IPS DF 19.7 (cell line): ENCODE measurements around the gene RFX4.

ENCODE experiments used
- DNase-seq: peaks from one replicate; pipeline ENCODE4 v3.0.0-alpha.2; 2013; ENCODE audit warnings: low read depth, low spot score

The RFX4 gene

DNA sequence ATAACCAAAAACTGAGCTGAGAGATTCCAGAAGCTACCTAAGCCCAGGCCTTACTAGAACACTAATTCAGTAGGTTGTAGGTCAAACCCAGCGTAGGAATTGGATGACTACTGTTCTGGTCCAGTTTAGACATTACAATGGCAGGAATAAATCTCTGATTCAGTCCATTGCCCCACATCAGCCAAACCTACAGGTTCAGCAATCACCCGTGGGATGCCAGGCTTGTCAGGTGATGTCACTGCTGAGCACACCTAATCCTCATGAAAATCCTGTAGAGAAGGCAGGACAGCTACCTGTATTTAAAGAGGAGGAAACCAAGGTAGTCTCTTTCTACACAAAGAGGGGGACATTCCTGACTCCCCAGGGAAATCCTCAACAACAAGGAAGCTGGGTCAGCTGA is 63.7 kb downstream of the RFX4 start:
- DNase-seq: no peak

DNA sequence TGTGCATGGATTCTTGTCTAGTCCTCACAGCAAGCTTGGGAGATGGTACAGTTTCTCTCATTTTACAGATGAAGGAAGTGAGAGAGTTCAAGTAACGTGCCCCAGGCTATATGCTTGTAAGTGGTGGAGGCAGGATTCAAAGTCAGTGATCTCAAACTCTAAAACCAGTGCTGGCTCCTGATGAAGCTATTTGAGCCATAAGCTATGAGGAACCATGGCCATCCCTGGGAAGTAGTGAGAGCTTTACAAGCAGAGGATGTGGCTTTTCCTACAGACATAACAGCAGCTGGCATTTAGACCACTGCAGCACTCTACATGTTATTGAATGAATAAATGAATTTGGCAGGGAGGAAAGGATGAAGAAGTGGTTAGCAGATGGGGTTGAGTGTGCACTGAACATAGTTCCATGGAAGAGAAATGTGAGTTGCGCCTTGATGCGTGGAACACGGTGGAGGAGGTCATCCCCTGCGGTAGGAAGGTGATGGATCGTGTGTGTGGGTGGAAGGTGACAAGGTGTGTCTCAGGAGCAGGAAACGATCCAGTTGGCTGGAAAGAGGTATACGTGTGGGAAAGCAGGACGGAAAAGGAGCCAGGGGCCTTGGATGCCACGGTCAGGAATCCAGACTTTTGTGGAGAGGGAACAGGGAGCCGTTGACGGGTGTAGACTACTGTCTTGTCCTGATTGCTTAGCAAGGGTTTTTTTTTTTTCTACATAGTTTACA is 65.2 kb downstream of the RFX4 start:
- DNase-seq: no peak

DNA sequence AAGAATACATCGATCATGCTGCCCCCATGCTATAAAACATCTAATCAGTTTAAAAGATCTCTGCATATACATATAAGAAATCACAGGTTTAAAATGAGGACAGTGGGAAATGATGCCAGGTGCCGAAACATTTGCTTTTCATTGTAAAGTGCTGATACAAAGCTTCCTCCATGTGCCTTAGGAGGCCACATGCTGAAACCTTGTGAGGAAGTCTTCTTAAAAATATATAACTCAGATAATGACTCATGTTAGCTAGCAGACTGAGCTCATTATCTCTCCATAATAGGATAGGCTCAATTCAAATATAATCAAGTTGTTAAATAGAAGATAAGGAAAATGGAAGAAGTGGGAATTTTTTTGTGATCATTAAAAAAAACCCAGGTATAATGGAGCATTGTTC is 65.9 kb downstream of the RFX4 start:
- DNase-seq: no peak

DNA sequence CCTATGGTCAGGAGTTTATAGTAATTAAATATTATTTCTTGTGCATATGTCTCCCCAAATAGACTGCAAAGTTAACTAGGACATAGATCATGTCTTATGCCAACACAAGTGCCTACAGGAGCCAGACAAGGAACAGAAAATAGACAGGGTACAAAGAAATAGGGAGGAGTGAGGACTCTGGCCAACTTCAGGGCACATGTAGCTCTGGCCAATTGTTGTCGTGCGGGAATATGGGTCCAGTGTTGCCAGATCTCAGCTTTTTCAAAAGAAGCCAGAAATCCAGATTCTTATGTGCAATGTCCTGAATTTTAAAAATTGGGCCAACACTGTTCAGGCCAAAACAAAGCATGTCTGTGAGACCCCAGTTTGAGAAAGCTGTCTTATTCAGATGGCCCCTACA is 68.7 kb downstream of the RFX4 start:
- DNase-seq: no peak

DNA sequence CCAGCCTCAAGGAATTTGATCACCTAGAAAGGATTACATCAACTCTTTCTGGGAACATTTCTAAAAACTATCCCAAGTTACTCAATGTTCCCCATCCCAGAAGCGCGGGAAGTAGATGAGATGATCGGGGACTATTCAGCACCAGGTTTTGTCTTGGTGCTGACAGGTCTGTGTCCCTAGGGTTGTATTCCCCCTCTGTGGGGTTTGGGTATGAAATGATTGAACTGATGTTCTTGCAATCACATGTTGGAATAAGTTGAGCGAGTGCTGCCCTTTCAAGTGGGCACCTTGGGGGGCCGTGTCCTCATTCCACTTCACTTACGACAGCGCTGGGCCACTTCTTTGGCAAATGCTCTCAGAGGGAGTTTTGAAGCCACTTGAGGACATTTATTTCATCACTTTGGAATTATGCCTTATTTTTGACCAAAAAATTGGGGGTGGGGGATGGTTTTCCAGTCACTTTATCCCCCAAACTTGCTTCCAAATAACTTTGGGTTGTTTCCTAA is 69.8 kb downstream of the RFX4 start:
- DNase-seq: no peak

DNA sequence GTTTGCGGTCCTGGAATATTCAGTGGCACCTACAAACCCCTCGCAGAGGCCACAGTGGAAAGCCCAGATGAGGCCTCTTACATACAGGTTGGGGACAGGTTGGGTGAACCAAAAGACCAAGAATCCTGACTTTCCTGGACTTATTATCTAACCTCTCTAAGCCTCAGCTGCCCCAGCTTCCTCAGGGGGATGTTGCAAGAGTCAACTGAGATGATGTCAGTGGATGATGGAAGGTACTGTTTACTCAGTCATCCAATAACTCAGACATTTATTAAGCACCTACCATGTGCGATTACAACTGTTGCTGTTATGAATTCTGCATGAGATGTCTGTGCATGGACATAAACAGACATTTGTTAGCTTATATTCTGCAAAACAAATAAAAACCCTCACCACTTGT is 72.8 kb downstream of the RFX4 start:
- no peak for DNase-seq

DNA sequence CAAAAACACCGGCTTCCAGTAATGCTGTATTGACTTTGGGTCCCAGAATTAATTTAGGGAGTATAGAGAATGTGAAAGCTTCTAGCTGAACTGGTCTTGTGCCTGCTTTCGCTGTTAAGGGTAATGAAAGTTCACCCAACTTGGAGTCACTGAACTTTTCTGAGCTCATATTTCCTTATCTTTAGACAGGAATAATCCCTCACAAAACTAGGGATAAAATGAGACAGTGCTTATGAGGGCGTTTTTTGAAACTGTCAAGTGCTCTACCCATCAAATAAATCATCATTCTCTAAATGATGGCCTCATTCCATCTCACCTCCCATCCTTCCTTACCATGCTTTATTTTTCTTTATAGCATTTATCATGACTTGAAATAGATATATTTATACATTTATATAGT is 74.7 kb downstream of the RFX4 start:
- DNase-seq: no peak

DNA sequence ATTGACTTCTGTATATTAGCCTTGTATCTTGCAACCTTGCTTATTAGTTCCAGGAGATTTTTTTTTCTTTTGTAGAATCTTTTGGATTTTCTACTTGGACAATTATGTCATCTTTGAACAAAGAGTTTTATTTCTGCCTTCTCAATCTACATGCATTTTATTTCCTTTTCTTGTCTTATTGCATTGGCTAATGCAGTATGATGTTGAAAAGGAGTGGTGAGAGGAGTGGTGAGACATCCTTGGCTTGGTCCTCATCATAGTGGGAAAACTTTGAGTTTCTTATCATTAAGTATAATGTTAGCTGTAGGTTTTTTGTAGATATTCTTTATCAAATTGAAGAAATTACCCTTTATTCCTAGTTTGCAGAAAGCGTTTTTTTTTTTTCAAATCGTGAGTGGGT is 80.6 kb downstream of the RFX4 start:
- no peak for DNase-seq

DNA sequence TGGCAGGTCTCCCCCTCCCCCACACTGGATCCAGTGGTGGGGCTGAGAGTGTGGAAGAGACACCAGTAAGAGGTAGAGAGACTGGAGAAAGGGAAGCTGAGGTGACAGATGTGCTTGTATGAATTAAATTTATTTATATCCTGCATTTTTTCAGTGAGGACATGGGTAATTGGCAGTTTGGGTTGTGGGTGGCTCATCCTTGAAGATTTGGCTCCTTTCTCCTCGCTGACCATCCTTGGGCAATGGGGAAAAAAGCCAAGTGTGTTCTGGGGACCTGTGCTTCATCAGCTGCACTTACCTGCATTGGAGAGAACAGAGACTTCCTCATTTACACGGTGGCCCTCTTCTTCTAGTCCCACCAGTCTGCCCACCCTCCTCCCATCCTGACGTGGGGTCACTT is 86.4 kb downstream of the RFX4 start:
- no peak for DNase-seq

DNA sequence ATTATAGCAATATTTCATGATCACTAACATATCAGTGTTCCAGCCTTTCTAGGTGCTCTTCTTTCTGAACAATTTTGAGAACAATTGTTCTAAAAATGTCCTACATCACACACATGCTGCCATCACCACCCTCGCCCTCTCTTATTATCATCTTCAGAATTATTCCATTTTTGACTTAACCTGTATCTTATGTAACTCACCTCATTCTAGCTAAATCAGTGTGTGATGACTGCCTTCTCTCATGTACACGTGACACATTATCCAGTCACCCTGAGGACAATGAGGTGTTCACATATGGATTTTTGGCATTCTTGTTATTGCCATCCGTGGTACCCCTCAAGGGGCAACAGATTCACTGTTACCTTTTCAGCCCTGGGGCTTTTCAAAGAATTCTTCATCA is 87.3 kb downstream of the RFX4 start:
- no peak for DNase-seq

DNA sequence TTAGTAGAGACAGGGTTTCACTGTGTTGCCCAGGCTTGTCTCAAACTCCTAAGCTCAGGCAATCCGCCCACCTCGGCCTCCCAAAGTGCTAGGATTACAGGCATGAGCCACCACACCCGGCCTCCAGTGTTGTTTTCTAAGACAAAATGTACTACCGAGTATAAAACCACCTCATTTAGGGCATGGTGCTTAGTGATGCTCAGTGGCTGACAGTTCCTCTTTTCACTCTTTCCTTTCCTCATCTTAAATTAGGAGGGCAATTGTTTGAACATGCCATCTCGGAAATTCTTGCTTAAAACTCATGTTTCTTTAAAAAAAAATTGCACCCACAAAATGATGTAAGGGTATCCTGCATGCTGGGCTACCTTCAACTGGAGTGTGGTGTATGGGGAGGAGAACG is 89.0 kb downstream of the RFX4 start:
- DNase-seq: no peak

DNA sequence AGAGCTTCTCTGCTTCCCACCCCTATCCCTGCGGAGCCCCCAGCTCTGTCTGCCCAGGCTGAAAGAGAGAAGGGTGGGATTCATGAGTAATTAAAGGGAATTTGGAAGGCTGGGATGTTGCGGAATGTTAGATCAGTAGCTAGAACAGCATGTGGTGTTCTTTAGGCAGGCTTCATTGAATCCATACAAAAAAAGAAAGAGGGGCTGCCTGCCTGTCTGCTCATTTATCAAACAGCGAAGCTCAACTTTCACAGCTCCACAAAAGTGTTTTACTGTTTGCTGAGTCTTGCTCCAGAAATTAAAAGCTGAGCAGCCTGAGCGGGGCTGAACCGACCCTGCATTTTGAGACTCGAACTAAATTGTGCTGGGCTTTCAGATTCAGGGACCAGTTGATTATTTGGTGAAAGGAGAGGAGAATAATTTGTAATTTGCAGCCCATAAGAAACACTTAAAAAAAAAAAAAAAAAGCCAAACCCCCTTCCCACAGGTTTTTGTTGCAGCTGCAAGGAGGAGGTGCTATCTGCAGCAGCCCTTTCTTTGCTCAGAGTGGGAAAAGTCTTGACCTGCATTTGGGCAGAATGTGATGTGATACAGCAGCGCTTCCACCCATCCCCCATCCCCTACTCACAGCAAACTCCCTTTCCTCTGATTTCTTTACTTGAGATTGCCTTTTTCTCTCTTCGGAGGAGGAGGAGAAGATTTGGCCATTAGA is 89.7 kb downstream of the RFX4 start:
- peak; percentile 12 for DNase-seq

DNA sequence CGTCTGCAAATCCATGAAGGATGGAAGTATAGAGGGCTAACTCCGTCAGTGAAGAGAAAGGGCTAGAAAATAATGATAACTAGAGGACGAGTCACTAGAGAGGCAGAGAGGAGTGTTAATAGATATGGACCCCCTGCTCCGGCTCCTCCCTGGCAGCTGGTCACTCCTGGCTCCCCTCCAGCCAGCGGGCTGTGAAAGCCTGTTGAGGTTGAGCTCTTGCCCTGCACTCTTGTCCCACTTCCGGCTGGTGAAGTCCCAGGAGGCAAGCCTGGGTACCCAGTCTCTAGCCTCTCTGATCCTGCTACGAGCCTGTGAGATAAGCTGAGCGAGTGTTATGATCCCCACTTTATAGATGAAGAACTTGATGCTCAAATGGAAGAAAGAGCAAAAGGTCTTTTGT is 90.3 kb downstream of the RFX4 start:
- no peak for DNase-seq

DNA sequence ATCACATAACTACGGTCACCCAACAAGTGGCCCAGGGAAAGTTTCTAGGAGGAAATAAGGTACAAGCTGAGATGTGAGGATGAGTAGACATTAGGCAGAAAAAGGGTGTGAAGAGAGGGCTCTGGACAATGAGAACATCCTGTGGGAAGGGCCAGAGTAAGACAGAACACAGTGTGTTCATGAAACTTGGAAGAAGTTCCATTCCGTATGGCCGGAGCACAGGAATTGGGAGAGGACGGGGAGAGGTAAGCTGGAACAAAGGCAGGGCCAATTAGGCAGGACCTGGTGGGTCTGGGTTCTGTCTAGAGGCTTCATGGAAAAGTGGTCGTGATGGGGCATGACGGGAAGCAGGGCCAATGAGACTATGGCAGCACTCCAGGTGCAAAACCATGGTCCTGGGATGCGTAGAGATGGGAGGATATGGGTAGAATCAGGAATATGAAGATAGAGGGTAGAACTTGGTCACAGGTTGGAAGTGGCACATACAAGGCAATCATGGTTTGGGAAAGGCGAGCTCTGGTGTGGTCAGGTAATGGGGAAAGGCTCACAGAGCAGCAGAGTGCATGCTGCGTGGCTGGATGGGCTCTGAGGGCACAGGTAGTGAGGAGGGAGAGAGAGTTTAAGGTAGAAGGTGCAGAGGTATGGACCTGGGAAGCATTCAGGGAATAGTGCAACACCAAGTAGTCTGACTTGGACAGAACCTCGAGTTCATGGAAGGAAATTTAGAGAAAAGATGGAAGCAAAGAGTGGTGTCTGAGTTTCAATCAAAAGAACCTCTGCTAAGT is 93.0 kb downstream of the RFX4 start:
- DNase-seq: no peak

DNA sequence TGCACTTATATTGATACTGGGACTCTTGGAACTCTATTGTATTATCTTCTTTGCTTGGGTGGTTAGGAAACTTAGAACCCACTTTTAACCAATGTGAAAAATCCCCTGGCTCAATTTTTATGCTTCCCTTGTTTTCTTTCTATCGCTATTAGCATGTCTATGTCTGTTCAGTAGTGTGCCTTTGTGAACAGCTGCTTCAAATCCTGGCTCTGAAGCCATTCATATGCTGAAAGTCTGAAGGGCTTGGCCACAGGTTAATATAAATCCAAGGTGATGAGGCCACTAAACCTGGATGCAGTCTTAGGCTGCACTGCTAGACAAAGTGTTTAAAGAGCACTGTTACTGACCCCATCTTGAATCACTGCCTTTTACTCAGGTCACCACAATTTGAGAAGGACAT is 96.8 kb downstream of the RFX4 start:
- no peak for DNase-seq

DNA sequence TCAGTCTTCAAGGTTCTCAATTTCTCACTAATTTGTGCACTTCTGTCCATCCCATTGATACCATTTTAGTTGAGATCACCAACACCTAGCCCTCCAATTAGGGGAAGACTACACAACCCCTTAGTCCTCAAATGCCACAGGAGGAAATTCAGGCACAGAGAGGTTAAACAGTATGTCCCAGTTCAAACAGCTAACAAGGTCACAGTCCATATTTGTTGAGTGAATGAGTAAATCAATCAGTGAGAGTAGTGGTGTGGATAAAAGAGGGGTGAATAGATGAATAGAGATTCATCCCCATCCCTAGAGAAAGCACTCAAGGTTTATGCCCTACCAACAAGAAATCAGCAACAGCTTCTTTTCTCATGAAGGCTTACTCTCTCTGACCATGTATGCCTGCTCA is 97.5 kb downstream of the RFX4 start:
- DNase-seq: no peak

DNA sequence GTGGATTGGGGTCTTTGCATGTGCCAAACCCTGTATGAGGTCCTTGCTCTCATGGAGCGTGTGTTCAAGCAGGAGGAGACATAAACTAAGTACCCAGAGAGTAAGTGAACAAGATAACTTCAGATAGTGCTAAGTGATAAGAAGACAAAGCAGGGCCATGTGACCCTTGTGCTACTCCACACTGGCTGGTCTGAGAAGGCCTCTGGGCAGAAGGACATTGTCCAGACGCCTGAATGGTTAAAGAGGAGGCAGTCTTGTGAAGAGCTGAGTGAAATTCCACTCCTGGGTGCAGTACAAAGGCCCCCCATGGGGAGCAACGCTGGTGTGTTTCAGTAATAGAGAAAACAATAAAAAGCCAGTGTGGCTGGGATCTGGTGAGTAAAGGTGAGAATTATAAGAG is 98.4 kb downstream of the RFX4 start:
- no peak for DNase-seq

DNA sequence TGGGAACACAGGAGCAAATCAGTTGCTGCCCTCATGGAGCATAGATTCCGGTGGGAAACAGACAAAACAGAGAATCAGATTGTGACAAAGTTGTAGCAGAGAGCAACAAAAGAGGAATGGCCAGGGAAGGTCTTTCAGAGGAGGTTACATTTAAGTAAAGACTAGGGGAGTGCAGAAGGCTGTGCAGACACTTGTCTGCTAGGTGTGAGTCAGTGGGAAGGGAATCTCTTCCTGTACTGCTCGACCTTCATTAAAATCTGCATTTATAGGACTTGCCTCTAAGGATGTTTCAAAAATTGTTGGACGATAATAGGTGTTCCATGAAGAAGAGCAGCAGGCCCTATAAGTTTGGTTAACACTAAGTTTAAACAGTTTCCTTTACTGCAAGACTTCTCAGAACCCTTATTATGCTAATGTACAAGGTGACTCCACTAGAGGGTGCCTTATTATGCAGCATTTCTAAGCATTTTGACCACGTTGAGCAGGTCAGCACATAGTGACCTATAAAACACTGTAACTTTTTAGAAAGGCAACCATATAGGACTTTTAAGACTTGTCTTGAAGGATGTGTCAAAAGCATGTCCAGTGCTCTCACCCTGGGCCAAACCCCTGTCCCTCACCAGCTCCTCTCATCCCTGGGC is 99.9 kb downstream of the RFX4 start:
- no peak for DNase-seq

DNA sequence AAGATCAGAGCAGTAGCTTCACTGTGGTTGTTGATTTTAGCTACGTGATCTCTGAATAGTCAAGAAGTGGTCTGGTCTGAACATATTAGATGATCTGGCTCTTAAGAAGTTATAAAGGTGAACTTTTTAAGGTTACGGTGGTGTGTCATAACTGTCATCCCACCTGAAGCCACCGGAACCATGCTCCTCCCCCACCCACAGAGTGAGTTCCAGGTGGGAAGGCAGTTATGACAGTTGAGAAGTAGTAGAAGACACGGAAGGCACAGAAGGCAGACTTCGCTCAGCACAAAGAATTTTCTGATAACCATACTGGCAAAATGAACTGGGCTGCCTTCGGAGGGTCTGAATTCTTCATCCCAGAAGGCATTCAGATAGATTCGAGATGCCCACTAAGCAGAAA is 101.7 kb downstream of the RFX4 start:
- no peak for DNase-seq

DNA sequence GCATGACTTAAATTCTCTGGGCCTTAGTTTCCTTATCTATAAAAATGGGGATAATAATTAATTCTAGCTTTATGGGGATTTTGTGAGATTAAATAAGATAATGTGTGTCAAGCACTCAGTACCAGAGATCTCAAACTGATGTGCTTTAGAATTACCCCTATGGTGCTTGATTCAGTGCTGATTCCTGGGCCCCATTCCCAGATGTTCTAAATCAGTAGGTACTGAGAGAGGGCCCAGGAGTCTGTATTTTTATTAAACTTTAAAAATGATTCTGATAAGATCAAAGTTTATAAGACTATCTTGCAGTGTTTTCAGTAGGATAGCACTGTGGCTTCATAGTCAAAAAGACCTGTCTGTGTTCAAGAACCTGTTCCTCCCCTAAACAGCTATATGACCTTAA is 102.6 kb downstream of the RFX4 start:
- no peak for DNase-seq

DNA sequence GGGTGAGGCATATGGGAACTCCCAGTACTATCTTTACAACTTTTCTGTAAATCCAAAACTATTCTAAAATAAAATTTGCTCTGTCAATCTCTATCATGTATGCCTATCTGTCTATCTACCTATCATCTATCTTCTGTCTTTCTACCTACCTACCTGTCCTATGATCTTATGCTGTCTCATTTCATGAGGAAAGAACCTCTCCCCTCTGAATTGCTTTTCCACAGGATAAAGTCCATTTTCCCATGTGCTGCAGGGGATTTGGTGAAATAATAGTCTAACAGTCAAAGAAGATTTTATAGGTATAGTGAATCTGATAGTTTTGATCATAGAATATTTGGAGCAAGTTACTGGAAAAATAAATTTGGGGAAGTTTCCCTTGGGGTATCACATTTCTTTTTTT is 104.9 kb downstream of the RFX4 start:
- DNase-seq: no peak
